ENCODE results near the gene C4orf46.

DNA sequence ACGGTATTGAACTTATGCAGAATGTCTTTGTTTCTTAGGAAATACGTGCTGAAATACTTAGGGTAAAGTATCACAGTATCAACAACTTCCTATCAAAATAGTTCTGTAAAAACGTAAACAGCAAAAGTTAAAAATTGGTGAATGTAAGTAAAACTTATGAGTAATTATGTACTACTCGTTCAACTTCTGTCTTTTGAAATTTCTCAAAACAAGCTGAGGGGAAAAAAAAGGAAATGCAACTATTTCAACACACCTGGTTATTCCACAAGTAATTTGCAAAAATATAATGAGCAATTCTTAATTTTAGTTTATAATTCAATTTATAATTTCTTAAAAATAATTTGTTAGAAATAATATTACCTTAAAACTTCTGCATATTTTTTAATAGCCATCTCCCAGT, 43.2 kb upstream of the C4orf46 start:
- TF ChIP-seq ZNF530 (tag by site-specific recombination; IDR thresholded peaks at IDR 0.05; ENCODE audit: low read depth) (no peak), ZNF274 (IDR thresholded peaks at IDR 0.05; ENCODE audit: low read length) (no peak), ZNF274 (tag by site-specific recombination; IDR thresholded peaks at IDR 0.05; ENCODE audit: borderline replicate concordance) (no peak), REPIN1 (tag by site-specific recombination; IDR thresholded peaks at IDR 0.05; ENCODE audit: low read depth) (no peak), MEIS1 (CRISPR knock-in tag; IDR thresholded peaks at IDR 0.05; ENCODE audit: borderline replicate concordance) (no peak), YY1 (tag by site-specific recombination; IDR thresholded peaks at IDR 0.05) (no peak), ZFP69B (tag by site-specific recombination; IDR thresholded peaks at IDR 0.05) (no peak)
- TF ChIP-seq, protein P1, sequence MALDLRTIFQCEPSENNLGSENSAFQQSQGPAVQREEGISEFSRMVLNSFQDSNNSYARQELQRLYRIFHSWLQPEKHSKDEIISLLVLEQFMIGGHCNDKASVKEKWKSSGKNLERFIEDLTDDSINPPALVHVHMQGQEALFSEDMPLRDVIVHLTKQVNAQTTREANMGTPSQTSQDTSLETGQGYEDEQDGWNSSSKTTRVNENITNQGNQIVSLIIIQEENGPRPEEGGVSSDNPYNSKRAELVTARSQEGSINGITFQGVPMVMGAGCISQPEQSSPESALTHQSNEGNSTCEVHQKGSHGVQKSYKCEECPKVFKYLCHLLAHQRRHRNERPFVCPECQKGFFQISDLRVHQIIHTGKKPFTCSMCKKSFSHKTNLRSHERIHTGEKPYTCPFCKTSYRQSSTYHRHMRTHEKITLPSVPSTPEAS (tag by site-specific recombination; IDR thresholded peaks at IDR 0.05): no peak
- TF ChIP-seq, protein P2, sequence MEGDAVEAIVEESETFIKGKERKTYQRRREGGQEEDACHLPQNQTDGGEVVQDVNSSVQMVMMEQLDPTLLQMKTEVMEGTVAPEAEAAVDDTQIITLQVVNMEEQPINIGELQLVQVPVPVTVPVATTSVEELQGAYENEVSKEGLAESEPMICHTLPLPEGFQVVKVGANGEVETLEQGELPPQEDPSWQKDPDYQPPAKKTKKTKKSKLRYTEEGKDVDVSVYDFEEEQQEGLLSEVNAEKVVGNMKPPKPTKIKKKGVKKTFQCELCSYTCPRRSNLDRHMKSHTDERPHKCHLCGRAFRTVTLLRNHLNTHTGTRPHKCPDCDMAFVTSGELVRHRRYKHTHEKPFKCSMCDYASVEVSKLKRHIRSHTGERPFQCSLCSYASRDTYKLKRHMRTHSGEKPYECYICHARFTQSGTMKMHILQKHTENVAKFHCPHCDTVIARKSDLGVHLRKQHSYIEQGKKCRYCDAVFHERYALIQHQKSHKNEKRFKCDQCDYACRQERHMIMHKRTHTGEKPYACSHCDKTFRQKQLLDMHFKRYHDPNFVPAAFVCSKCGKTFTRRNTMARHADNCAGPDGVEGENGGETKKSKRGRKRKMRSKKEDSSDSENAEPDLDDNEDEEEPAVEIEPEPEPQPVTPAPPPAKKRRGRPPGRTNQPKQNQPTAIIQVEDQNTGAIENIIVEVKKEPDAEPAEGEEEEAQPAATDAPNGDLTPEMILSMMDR (tag by site-specific recombination; IDR thresholded peaks at IDR 0.05): no peak
- TF ChIP-seq, protein P3, sequence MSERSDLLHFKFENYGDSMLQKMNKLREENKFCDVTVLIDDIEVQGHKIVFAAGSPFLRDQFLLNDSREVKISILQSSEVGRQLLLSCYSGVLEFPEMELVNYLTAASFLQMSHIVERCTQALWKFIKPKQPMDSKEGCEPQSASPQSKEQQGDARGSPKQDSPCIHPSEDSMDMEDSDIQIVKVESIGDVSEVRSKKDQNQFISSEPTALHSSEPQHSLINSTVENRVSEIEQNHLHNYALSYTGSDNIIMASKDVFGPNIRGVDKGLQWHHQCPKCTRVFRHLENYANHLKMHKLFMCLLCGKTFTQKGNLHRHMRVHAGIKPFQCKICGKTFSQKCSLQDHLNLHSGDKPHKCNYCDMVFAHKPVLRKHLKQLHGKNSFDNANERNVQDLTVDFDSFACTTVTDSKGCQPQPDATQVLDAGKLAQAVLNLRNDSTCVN (tag by site-specific recombination; optimal IDR thresholded peaks at IDR 0.05): no peak

Measured in HEK293 (cell line).